HCT116 (cell line): ENCODE results near the gene PLCD3. TPM values are rescaled to one million over a fixed set of nuclear protein-coding genes. Genes with fewer than 3 reads are reported as not detected.
A peak's percentile ranks its signal among the peaks of the same experiment; 100 is the strongest.

Experiments used
- ATAC-seq: fragments of 200-7000 bp; cut with Tn5 transposase; 2 replicates; pipeline ENCODE4 v1.9.1; 2020; ENCODE audit warnings: mild to moderate bottlenecking, moderate library complexity
- BruUV-seq: library from RNA; stranded (reverse); fragments of 400-500 nt; replicated peaks from 2 replicates; lab custom pipeline; 2021; lab: Mats Ljungman, UMichigan
- CTCF ChIA-PET: fragments of 300-600 bp; sonication (Branson Sonifier 250); formaldehyde crosslinking; loops from one replicate; lab custom pipeline; 2021; ENCODE audit warnings: antibody characterized with exemption; lab: Charles Lee
- POLR2A ChIA-PET: fragments of 300-600, 350-600 bp; sonication (Branson Sonifier 250); formaldehyde crosslinking; loops from one replicate; lab custom pipeline; 2021; ENCODE audit warnings: antibody characterized with exemption; lab: Charles Lee
- RAD21 ChIA-PET, 2 experiments: fragments of 300-600 bp; sonication (Branson Sonifier 250); formaldehyde crosslinking; loops; one replicate each; lab custom pipeline; 2023; ENCODE audit warnings: low total read pairs in 2 of 2; ENCODE audit not compliant: uncharacterized antibody in 2 of 2, unreplicated experiment in 2 of 2, low non-redundant PET in 1 of 2; lab: Charles Lee
- DNase-seq: peaks from one replicate; pipeline ENCODE4 v3.0.0-alpha.2; 2010; ENCODE audit warnings: low read depth, low spot score
- H2AFZ ChIP-seq: fragments of 200-600 bp; shearing (Covaris generic), sonication (generic); 2 replicates; pipeline ENCODE4 v1.6.1; 2017; ENCODE audit warnings: low read depth, mixed run types, mixed read lengths, antibody characterized with exemption, low read length; ENCODE audit not compliant: poor library complexity, severe bottlenecking
- H3K27ac ChIP-seq: 2 replicates; pipeline ENCODE4 v1.5.1; 2012; ENCODE audit warnings: low read depth, low read length
- H3K27me3 ChIP-seq: fragments of 200-600 bp; sonication (generic); 2 replicates; pipeline ENCODE4 v1.6.1; 2016; ENCODE audit warnings: mixed run types, low read length, mixed read lengths; ENCODE audit not compliant: insufficient read depth
- H3K36me3 ChIP-seq, 2 experiments: fragments of 200-500 bp in 1 of 2; fragments of 200-600 bp in 1 of 2; sonication (Bioruptor generic) in 1 of 2; sonication (generic) in 1 of 2; 2 replicates each; pipeline versions ENCODE4 v1.5.1 to v1.6.1; 2014 to 2016; ENCODE audit warnings: low read length in 2 of 2, inconsistent platforms in 1 of 2, mixed read lengths in 1 of 2, mixed run types in 1 of 2; ENCODE audit not compliant: insufficient read depth in 2 of 2, control insufficient read depth in 1 of 2
- H3K4me1 ChIP-seq, 2 experiments: fragments of 200-600 bp in 1 of 2; sonication (generic) in 1 of 2; 2 replicates each; pipeline versions ENCODE4 v1.5.1 to v1.6.1; 2012 to 2017; ENCODE audit warnings: low read length in 2 of 2, inconsistent platforms in 1 of 2, mild to moderate bottlenecking in 1 of 2, mixed read lengths in 1 of 2, mixed run types in 1 of 2, moderate library complexity in 1 of 2; ENCODE audit not compliant: insufficient read depth in 2 of 2, control insufficient read depth in 1 of 2
- H3K4me2 ChIP-seq: fragments of 200-600 bp; sonication (generic); 2 replicates; pipeline ENCODE4 v1.6.1; 2017; ENCODE audit warnings: mixed run types, low read length, mixed read lengths
- H3K4me3 ChIP-seq, 2 experiments: fragments of 200-600 bp in 1 of 2; sonication (generic) in 1 of 2; replicated peaks in 1 of 2; 2 replicates each; pipeline ENCODE4 v1.5.1; 2011 to 2016; ENCODE audit warnings: low read length in 2 of 2, control low read depth in 1 of 2, low read depth in 1 of 2, mild to moderate bottlenecking in 1 of 2, mixed read lengths in 1 of 2, mixed run types in 1 of 2
- H3K79me2 ChIP-seq: fragments of 200-600 bp; sonication (generic); 2 replicates; pipeline ENCODE4 v1.6.1; 2017; ENCODE audit warnings: mild to moderate bottlenecking, mixed run types, low read length, moderate library complexity, mixed read lengths; ENCODE audit not compliant: insufficient read depth
- H3K9ac ChIP-seq: fragments of 200-600 bp; sonication (generic); 2 replicates; pipeline ENCODE4 v1.6.1; 2016; ENCODE audit warnings: low read length, mixed read lengths
- H3K9me2 ChIP-seq: fragments of 200-600 bp; sonication (generic), shearing (Covaris generic); 2 replicates; pipeline ENCODE4 v1.6.1; 2017; ENCODE audit warnings: mixed run types, mild to moderate bottlenecking, moderate library complexity; ENCODE audit not compliant: insufficient read depth
- H3K9me3 ChIP-seq, 2 experiments: fragments of 200-500 bp in 1 of 2; fragments of 200-600 bp in 1 of 2; sonication (Bioruptor generic) in 1 of 2; sonication (generic) in 1 of 2; 2 replicates each; pipeline ENCODE4 v1.6.1; 2014 to 2017; ENCODE audit warnings: low read length in 2 of 2, mixed read lengths in 2 of 2, inconsistent platforms in 1 of 2, low read depth in 1 of 2, mild to moderate bottlenecking in 1 of 2, mixed run types in 1 of 2, moderate library complexity in 1 of 2; ENCODE audit not compliant: control insufficient read depth in 1 of 2, insufficient read depth in 1 of 2
- H4K20me1 ChIP-seq: fragments of 200-600 bp; sonication (generic), shearing (Covaris generic); 2 replicates; pipeline ENCODE4 v1.6.1; 2017; ENCODE audit warnings: mixed run types, mild to moderate bottlenecking, moderate library complexity; ENCODE audit not compliant: insufficient read depth
- CBX3 ChIP-seq: IDR thresholded peaks from 2 replicates; pipeline ENCODE4 v1.6.1; 2012; ENCODE audit warnings: low read depth
- EZH2phosphoT487 ChIP-seq: fragments of 200-600 bp; IDR thresholded peaks from 2 replicates; pipeline ENCODE4 v1.6.1; 2018; ENCODE audit warnings: antibody characterized with exemption, borderline replicate concordance
- POLR2AphosphoS5 ChIP-seq: IDR thresholded peaks from 2 replicates; pipeline ENCODE4 v1.6.1; 2011; ENCODE audit warnings: mild to moderate bottlenecking, low read depth, low read length, moderate library complexity
- RAD21 ChIP-seq: IDR thresholded peaks from 2 replicates; pipeline ENCODE4 v1.6.1; 2012; ENCODE audit warnings: low read depth, mild to moderate bottlenecking
- SP1 ChIP-seq: IDR thresholded peaks from 2 replicates; pipeline ENCODE4 v1.6.1; 2012; ENCODE audit warnings: low read depth
- TCF7L2 ChIP-seq: IDR thresholded peaks from 2 replicates; pipeline ENCODE4 v1.7.0; 2011; ENCODE audit warnings: borderline replicate concordance, inconsistent platforms; ENCODE audit not compliant: insufficient read depth, insufficient read length; ENCODE audit errors: extremely low read depth
- ZNF274 ChIP-seq: fragments of 200-500 bp; sonication (Bioruptor generic); IDR thresholded peaks from 2 replicates; pipeline ENCODE4 v1.6.1; 2014; ENCODE audit warnings: mild to moderate bottlenecking, low read depth, low read length, inconsistent platforms
- intact Hi-C: fragments of 100-400 bp; cut with micrococcal nuclease; formaldehyde crosslinking; loops from 2 replicates; pipeline ENCODE4 v1.10.0; 2022
- total RNA-seq: library from RNA; stranded (reverse); gene quantifications from one replicate; pipeline ENCODE4 v1.2.1, GENCODE V29; 2021; ENCODE audit not compliant: unreplicated experiment
- TF ChIP-seq, protein P1 (sequence below), 3 experiments: fragments of 200-600 bp in 1 of 3; sonication (generic) in 1 of 3; IDR thresholded peaks in 2 of 3; conservative IDR thresholded peaks in 1 of 3; 2 replicates each; pipeline ENCODE4 v1.5.1; 2012 to 2017; ENCODE audit warnings: low read depth in 2 of 3, low read length in 2 of 3, antibody characterized with exemption in 1 of 3, borderline replicate concordance in 1 of 3, control low read depth in 1 of 3, mild to moderate bottlenecking in 1 of 3, mixed read lengths in 1 of 3, mixed run types in 1 of 3, moderate library complexity in 1 of 3; ENCODE audit not compliant: insufficient read depth in 1 of 3
- TF ChIP-seq, protein P2 (sequence below): IDR thresholded peaks from 2 replicates; pipeline ENCODE4 v1.6.1; 2012
- TF ChIP-seq, protein P3 (sequence below): IDR thresholded peaks from 2 replicates; pipeline ENCODE4 v1.6.1; 2011; ENCODE audit warnings: mild to moderate bottlenecking, low read length, moderate library complexity; ENCODE audit not compliant: insufficient replicate concordance; ENCODE audit errors: extremely low read depth

PLCD3 gene
- total RNA-seq, 1 experiment from 2014 or later, result 197 TPM

DNA sequence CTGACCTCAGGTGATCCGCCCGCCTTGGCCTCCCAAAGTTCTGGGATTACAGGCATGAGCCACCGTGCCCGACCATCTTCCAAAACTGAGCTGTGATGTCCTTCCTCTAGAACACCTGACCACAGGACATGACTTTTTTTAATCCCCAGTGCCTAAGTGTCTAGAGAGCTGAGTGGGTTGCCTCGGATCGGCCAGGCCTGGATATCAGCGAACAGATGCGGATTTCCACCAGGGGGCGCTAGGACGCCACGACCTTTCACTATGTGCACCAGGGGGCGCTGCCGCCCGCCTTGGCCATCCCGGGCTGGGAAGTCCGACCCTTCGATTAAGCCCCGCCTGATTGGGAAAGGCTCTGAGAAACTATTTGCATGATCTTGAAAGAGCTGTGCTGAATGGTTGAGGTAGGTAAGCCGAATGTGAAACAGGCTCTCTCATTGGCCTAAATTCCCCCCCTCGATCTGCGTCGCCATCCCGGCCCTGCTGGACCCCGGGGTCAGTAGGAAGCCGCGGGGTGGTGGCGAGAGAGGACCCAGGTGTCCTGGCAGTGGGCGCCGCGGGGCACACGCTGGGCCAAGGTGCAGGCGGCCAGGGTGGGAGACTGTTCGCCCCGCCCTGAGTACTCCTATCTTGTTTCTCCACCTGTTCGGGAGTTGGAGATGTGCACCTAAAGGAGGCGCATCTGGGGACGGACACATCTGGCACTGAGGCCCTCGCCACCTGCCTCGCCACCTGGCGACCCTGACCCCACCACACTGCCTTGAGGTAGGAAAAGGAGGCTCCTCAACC is 3.1 kb upstream of the PLCD3 start, which contains the start of gene ACBD4:
ACBD4 (plus strand) TSS at position 496 of the 786 bp plus-strand sequence. CDS start 458 bp downstream, outside the sequence.
- CTCF ChIA-PET, result interaction anchor here (0.6 to 3.5 kb wide), 60 partner anchors 8 to 365 kb away, joined by 3 to 157 read pairs (median 4); partner anchors contain the start of genes C1QL1, DCAKD, HEXIM1 and HEXIM2
- Histone ChIP-seq H4K20me1 (no peaks in the 10 kb centered on the region), H3K36me3 (no peaks in the 10 kb centered on the region), H3K9me2 (no peaks in the 10 kb centered on the region), H3K27ac (peak within 1 kb of the TSS; percentile 38; the same call in 1 of the 2 replicates), H3K4me3 (peak within 1 kb of the TSS; percentile 41 to 50), H3K27me3 (no peaks in the 10 kb centered on the region), H2AFZ (peak within 1 kb of the TSS; percentile 5), H3K79me2 (peaks cover 17% of the 10 kb centered on the region), H3K4me1 (peaks cover 16 to 36% of the 10 kb centered on the region in 2 experiments), H3K4me2 (peak within 1 kb of the TSS; percentile 78), H3K9me3 (no peaks in the 10 kb centered on the region), H3K9ac (peak within 1 kb of the TSS; percentile 48)
- RAD21 ChIA-PET, result interaction anchor here (0.7 to 2.1 kb wide), 10 partner anchors 14 to 217 kb away, joined by 3 to 25 read pairs (median 4); no protein-coding TSS in a partner anchor
- intact Hi-C loops, result loop anchor here (1.0 to 10.0 kb wide), 4 partner anchors 62 to 361 kb away; no protein-coding TSS in a partner anchor
- TF ChIP-seq ZNF274, result no peak
- TF ChIP-seq SP1, result peak; percentile 80
- peak; percentile 11 for TF ChIP-seq TCF7L2
- TF ChIP-seq, protein P1, sequence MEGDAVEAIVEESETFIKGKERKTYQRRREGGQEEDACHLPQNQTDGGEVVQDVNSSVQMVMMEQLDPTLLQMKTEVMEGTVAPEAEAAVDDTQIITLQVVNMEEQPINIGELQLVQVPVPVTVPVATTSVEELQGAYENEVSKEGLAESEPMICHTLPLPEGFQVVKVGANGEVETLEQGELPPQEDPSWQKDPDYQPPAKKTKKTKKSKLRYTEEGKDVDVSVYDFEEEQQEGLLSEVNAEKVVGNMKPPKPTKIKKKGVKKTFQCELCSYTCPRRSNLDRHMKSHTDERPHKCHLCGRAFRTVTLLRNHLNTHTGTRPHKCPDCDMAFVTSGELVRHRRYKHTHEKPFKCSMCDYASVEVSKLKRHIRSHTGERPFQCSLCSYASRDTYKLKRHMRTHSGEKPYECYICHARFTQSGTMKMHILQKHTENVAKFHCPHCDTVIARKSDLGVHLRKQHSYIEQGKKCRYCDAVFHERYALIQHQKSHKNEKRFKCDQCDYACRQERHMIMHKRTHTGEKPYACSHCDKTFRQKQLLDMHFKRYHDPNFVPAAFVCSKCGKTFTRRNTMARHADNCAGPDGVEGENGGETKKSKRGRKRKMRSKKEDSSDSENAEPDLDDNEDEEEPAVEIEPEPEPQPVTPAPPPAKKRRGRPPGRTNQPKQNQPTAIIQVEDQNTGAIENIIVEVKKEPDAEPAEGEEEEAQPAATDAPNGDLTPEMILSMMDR (IDR thresholded peaks at IDR 0.05 in 2 of 3, conservative IDR thresholded peaks at IDR 0.05 in 1 of 3; ENCODE audit: borderline replicate concordance in 1 of 3, insufficient read depth in 1 of 3, low read depth in 2 of 3, low read length in 2 of 3), result peak; percentile 100
- peak; percentile 76; the same call in 1 of the 2 replicates for TF ChIP-seq CBX3
- peak; percentile 63; the same call in 1 of the 2 replicates for TF ChIP-seq POLR2AphosphoS5
- no peak for TF ChIP-seq EZH2phosphoT487
- TF ChIP-seq, protein P2, sequence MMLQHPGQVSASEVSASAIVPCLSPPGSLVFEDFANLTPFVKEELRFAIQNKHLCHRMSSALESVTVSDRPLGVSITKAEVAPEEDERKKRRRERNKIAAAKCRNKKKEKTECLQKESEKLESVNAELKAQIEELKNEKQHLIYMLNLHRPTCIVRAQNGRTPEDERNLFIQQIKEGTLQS, result no peak
- peak; percentile 100 for TF ChIP-seq RAD21
- TF ChIP-seq, protein P3, sequence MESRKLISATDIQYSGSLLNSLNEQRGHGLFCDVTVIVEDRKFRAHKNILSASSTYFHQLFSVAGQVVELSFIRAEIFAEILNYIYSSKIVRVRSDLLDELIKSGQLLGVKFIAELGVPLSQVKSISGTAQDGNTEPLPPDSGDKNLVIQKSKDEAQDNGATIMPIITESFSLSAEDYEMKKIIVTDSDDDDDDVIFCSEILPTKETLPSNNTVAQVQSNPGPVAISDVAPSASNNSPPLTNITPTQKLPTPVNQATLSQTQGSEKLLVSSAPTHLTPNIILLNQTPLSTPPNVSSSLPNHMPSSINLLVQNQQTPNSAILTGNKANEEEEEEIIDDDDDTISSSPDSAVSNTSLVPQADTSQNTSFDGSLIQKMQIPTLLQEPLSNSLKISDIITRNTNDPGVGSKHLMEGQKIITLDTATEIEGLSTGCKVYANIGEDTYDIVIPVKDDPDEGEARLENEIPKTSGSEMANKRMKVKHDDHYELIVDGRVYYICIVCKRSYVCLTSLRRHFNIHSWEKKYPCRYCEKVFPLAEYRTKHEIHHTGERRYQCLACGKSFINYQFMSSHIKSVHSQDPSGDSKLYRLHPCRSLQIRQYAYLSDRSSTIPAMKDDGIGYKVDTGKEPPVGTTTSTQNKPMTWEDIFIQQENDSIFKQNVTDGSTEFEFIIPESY, result peak; percentile 19
- POLR2A ChIA-PET, result interaction anchor here (0.8 to 2.3 kb wide), 10 partner anchors 11 to 167 kb away, joined by 3 to 32 read pairs (median 4); partner anchors contain the start of genes C1QL1 and HEXIM1
- TSS peak; percentile 37 for BruUV-seq
- DNase-seq (peak; percentile 96), ATAC-seq (peak; percentile 73)
